Measurements from ENCODE around the gene LRRN1. TPM values are rescaled to one million over a fixed set of nuclear protein-coding genes. Genes with fewer than 3 reads are reported as not detected.

LRRN1 gene
- total and polyA plus RNA-seq, 9 of the 15 experiments (the other 6 are each of a cell fraction or from before 2014, with no cell fraction given) = 0.11 TPM; not detected in 8

DNA sequence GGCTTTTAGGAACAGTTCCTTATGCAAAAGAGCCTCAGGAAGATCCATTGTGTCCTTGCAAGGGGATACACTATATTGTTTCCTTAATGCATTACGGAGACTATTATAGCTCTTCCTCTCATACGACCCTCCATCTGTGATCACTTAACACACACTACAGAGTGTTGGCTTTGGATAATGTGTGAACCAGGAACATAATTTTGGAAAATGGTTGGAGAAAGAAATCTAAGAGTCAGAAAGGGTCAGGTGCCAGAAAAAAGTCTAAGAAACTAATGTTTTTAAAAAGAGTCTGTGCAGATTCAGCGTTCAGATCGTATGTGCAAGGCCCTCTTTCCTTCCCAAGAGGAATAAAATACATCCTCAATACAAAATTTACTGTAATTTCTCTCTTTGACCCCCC, 27.3 kb downstream of the LRRN1 start (continued):
- no peak for TF ChIP-seq IRF9 (tag; IDR thresholded peaks at IDR 0.05)
- no peak for TF ChIP-seq MBD2 (IDR thresholded peaks at IDR 0.05; ENCODE audit: borderline replicate concordance, low read depth)

DNA sequence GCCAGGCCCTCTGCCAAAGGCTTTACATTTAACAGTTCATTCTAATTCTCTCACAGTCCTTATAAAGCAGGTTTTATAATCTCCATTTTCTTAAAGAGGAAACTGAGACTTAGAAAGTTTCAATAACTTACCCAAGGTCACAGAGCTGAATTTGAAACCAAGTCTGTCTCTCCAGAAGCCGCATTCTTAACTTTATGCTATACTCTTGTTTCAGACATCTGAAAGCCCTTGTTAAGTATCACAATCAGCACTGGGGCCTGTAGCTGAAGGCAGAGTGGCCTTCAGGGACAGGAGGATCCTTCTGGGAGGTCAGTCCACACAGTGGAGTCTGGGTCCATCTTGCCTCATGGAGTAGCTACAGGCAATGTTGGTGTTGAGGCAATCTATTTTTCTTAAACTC, 27.9 kb downstream of the LRRN1 start:
- no peaks in the 10 kb centered on the region for H3K4me1 ChIP-seq (replicated peaks in 1 of 2; ENCODE audit: control insufficient read depth in 2 of 2, insufficient read depth in 2 of 2, low read length in 2 of 2)
- no peak overlapping the region for H3K4me2 ChIP-seq (ENCODE audit: insufficient read depth, low read length)
- H3K79me2 ChIP-seq (ENCODE audit: control insufficient read depth, insufficient read depth, low read length) = no peaks in the 10 kb centered on the region
- H3K9me3 ChIP-seq (replicated peaks; ENCODE audit: control insufficient read depth, insufficient read depth, low read depth, low read length) = no peaks in the 10 kb centered on the region
- ChIA-PET POLR2A (no interaction called here), CTCF (ENCODE audit: low intra/inter-chr PET ratio) (no interaction called here)
- no peak overlapping the region for H3K4me3 ChIP-seq
- intact Hi-C loops (cut with micrococcal nuclease) (no loop called here), in situ Hi-C loops (cut with MboI) (no loop called here)
- no peaks in the 10 kb centered on the region for H4K20me1 ChIP-seq (replicated peaks; ENCODE audit: control insufficient read depth, insufficient read depth, low read length)
- 5% methylated on average over 1 of the region's 1 CpG for WGBS (ENCODE audit: insufficient coverage, low coverage, missing lambda C conversion rate)
- no peak for FAIRE-seq
- H3K27me3 ChIP-seq (ENCODE audit: control insufficient read depth in 2 of 2, insufficient read depth in 2 of 2, low read length in 2 of 2) = no peaks in the 10 kb centered on the region
- no peaks in the 10 kb centered on the region for H3K9me1 ChIP-seq (ENCODE audit: control insufficient read depth, insufficient read depth, low read length)
- H3K27ac ChIP-seq (ENCODE audit: extremely low read depth, low read depth, low read length) = no peak overlapping the region
- H3K36me3 ChIP-seq (ENCODE audit: control insufficient read depth, insufficient read depth, low read length) = no peaks in the 10 kb centered on the region
- ATAC-seq = no peak
- DNase-seq (ENCODE audit: extremely low read depth in 1 of 4, low spot score in 3 of 4) = no peak
- H3K9ac ChIP-seq (ENCODE audit: insufficient read depth in 1 of 2, low read depth in 2 of 2, low read length in 2 of 2) = no peak overlapping the region
- H2AFZ ChIP-seq (ENCODE audit: low read depth, low read length) = no peak overlapping the region
- no TSS peak for BruUV-seq (replicated peaks)
- TF ChIP-seq REST (IDR thresholded peaks at IDR 0.05; ENCODE audit: borderline replicate concordance) (no peak), REST (CRISPR knock-in tag; IDR thresholded peaks at IDR 0.05; ENCODE audit: low read depth) (no peak), FOXK1 (CRISPR knock-in tag; IDR thresholded peaks at IDR 0.05; ENCODE audit: borderline replicate concordance) (no peak), FOSL1 (tag; conservative IDR thresholded peaks at IDR 0.05) (no peak), SRSF9 (IDR thresholded peaks at IDR 0.05; ENCODE audit: borderline replicate concordance, low read depth, low read length) (no peak)
